Measurements from ENCODE around the gene CLDN19.

Gene CLDN19

GRCh38 chr1:42692911-42693310, 47.1 kb downstream of the CLDN19 start:
- DNase-seq, result no peak

GRCh38 chr1:42692461-42692860, 47.6 kb downstream of the CLDN19 start:
- no peak for DNase-seq

GRCh38 chr1:42691157-42691498, 48.9 kb downstream of the CLDN19 start:
- no peak for DNase-seq

GRCh38 chr1:42690477-42691156, 49.4 kb downstream of the CLDN19 start:
- DNase-seq, result peak; percentile 16

- DNase-seq, result no peak
These were observed 50.1 kb downstream of the CLDN19 start for GRCh38 chr1:42689912-42690311.

GRCh38 chr1:42686418-42686817, 53.6 kb downstream of the CLDN19 start:
- DNase-seq, result no peak

- peak; percentile 7 for DNase-seq
These were observed 55.9 kb downstream of the CLDN19 start for GRCh38 chr1:42684139-42684538.
